ENCODE measurements around the gene CDH26. TPM values are rescaled to one million over a fixed set of nuclear protein-coding genes. Genes with fewer than 3 reads are reported as not detected.

CDH26 gene
- total RNA-seq, 2 experiments from 2014 or later: 0.19 to 0.36 TPM

DNA sequence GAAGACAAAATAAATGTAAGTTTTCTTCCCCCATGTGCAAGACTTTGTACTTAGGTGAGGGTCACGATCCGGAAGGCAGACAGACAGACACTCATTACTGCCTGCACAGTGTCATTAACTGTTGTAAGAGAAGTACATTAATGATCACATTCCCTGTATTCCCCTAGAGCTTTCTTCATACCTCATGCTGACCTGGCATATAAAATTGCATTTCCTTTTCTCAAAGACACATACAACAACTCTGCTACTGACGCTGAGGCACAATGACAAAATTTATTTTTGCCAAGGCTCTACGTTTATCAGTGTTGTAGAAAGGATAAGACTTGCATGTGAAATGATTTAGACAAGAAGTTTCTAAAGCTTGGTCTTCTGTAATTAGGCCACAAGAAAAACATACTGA is 21.8 kb upstream of the CDH26 start:
- intact Hi-C loops (cut with micrococcal nuclease; ENCODE audit: unreplicated experiment): no loop called here
- Histone ChIP-seq H3K4me2 (ENCODE audit: low read length) (0 out of 2 replicates have a peak overlapping the region, but pooled peaks have one; percentile 1), H3K9me2 (ENCODE audit: insufficient read depth, low read length) (no peaks in the 10 kb centered on the region), H3K36me3 (ENCODE audit: insufficient read depth, low read length) (no peaks in the 10 kb centered on the region), H3K27ac (ENCODE audit: low read depth, low read length, poor library complexity, severe bottlenecking) (no peak overlapping the region), H2AFZ (ENCODE audit: low read length) (no peak overlapping the region), H3K4me1 (ENCODE audit: insufficient read depth, low read length, poor library complexity, severe bottlenecking) (peaks cover 20% of the 10 kb centered on the region), H4K20me1 (ENCODE audit: insufficient read depth, low read length) (no peaks in the 10 kb centered on the region; the same call in 1 of the 2 replicates), H3K4me3 (ENCODE audit: low read depth, low read length, poor library complexity, severe bottlenecking) (no peak overlapping the region), H3K9me3 (ENCODE audit: low read length) (no peaks in the 10 kb centered on the region), H3K79me2 (ENCODE audit: insufficient read depth, low read depth, low read length) (peaks cover 7% of the 10 kb centered on the region)
- BruUV-seq (replicated peaks): no TSS peak
- CTCF ChIA-PET (ENCODE audit: unreplicated experiment): no interaction called here
- POLR2A ChIA-PET: interaction anchor here (1.0 kb wide), 1 partner anchor 9 kb away, joined by 3 read pairs; no protein-coding TSS in a partner anchor
- DNase-seq (ENCODE audit: low spot score): no peak
- TF ChIP-seq EZH2phosphoT487 (IDR thresholded peaks at IDR 0.05; ENCODE audit: borderline replicate concordance, low read depth, low read length): no peak
- TF ChIP-seq, protein P1, sequence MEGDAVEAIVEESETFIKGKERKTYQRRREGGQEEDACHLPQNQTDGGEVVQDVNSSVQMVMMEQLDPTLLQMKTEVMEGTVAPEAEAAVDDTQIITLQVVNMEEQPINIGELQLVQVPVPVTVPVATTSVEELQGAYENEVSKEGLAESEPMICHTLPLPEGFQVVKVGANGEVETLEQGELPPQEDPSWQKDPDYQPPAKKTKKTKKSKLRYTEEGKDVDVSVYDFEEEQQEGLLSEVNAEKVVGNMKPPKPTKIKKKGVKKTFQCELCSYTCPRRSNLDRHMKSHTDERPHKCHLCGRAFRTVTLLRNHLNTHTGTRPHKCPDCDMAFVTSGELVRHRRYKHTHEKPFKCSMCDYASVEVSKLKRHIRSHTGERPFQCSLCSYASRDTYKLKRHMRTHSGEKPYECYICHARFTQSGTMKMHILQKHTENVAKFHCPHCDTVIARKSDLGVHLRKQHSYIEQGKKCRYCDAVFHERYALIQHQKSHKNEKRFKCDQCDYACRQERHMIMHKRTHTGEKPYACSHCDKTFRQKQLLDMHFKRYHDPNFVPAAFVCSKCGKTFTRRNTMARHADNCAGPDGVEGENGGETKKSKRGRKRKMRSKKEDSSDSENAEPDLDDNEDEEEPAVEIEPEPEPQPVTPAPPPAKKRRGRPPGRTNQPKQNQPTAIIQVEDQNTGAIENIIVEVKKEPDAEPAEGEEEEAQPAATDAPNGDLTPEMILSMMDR (conservative IDR thresholded peaks at IDR 0.05; ENCODE audit: low read length): no peak

DNA sequence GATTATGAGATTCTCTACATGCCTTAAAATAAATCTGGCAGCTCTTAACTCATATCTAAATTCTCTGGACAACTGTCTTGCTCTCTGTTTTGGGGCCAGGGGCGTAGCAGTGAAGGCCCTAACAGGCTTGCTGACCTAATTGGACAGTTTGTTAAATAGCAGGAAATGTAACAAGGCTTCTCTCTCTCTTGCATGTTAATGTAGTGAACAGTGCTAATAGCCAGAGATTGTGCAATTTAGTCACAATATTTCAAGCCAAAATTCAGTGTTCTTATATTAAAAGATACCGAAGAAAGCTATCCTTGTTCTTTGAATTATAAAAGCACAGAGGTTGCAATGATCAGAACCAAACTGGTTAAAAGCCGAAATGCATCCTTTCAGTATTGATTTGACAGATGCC is 21.1 kb upstream of the CDH26 start:
- Histone ChIP-seq H3K4me1 (ENCODE audit: insufficient read depth, low read length, poor library complexity, severe bottlenecking) (peaks cover 25% of the 10 kb centered on the region), H3K4me2 (ENCODE audit: low read length) (peak overlapping the region; percentile 99), H3K9me3 (ENCODE audit: low read length) (no peaks in the 10 kb centered on the region), H2AFZ (ENCODE audit: low read length) (no peak overlapping the region), H3K79me2 (ENCODE audit: insufficient read depth, low read depth, low read length) (peaks cover 13% of the 10 kb centered on the region), H3K36me3 (ENCODE audit: insufficient read depth, low read length) (peaks cover under 1% of the 10 kb centered on the region; the same call in 1 of the 2 replicates), H3K27ac (ENCODE audit: low read depth, low read length, poor library complexity, severe bottlenecking) (no peak overlapping the region), H3K9me2 (ENCODE audit: insufficient read depth, low read length) (no peaks in the 10 kb centered on the region), H3K4me3 (ENCODE audit: low read depth, low read length, poor library complexity, severe bottlenecking) (no peak overlapping the region), H4K20me1 (ENCODE audit: insufficient read depth, low read length) (no peaks in the 10 kb centered on the region; the same call in 1 of the 2 replicates)
- BruUV-seq (replicated peaks): TSS peak; percentile 81
- CTCF ChIA-PET (ENCODE audit: unreplicated experiment): no interaction called here
- POLR2A ChIA-PET: interaction anchor here (1.0 kb wide), 1 partner anchor 9 kb away, joined by 3 read pairs; no protein-coding TSS in a partner anchor
- no peak for DNase-seq (ENCODE audit: low spot score)
- intact Hi-C loops (cut with micrococcal nuclease; ENCODE audit: unreplicated experiment): no loop called here
- TF ChIP-seq, protein P1 (conservative IDR thresholded peaks at IDR 0.05; ENCODE audit: low read length): no peak
- no peak for TF ChIP-seq EZH2phosphoT487 (IDR thresholded peaks at IDR 0.05; ENCODE audit: borderline replicate concordance, low read depth, low read length)

DNA sequence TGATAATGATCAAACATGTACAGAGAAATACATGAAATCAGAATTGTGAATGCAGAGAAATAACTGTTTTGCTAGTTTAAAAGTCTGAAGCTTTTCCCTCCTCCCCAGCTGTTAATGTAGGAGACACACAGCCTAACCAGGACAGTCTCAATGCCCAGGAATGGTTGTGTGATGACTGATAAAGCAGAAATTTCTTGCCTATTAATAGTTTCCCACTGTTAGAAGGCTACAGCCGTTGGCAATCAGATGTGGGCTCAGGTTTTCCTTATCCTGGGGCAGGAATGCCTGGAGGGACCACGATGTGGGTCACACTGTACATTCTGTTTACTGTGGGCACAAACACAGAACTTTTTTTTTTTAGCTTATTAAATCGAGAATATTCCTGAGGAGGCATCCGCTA is 20.0 kb upstream of the CDH26 start:
- peak overlapping the region; percentile 99 for H3K4me2 ChIP-seq (ENCODE audit: low read length)
- no peak overlapping the region for H3K27ac ChIP-seq (ENCODE audit: low read depth, low read length, poor library complexity, severe bottlenecking)
- POLR2A ChIA-PET: interaction anchor here (0.6 to 0.9 kb wide), 2 partner anchors 33 to 297 kb away, joined by 3 read pairs; no protein-coding TSS in a partner anchor
- H3K9me3 ChIP-seq (ENCODE audit: low read length): no peaks in the 10 kb centered on the region
- no peak for DNase-seq (ENCODE audit: low spot score)
- CTCF ChIA-PET (ENCODE audit: unreplicated experiment): no interaction called here
- peak overlapping the region; percentile 20 for H3K4me3 ChIP-seq (ENCODE audit: low read depth, low read length, poor library complexity, severe bottlenecking)
- peaks cover 25% of the 10 kb centered on the region for H3K4me1 ChIP-seq (ENCODE audit: insufficient read depth, low read length, poor library complexity, severe bottlenecking)
- H2AFZ ChIP-seq (ENCODE audit: low read length): no peak overlapping the region
- no peak for TF ChIP-seq EZH2phosphoT487 (IDR thresholded peaks at IDR 0.05; ENCODE audit: borderline replicate concordance, low read depth, low read length)
- TF ChIP-seq, protein P1 (conservative IDR thresholded peaks at IDR 0.05; ENCODE audit: low read length): no peak
- intact Hi-C loops (cut with micrococcal nuclease; ENCODE audit: unreplicated experiment): no loop called here
- H3K9me2 ChIP-seq (ENCODE audit: insufficient read depth, low read length): no peaks in the 10 kb centered on the region
- no TSS peak for BruUV-seq (replicated peaks)
- no peaks in the 10 kb centered on the region; the same call in 1 of the 2 replicates for H4K20me1 ChIP-seq (ENCODE audit: insufficient read depth, low read length)
- peaks cover 13% of the 10 kb centered on the region for H3K79me2 ChIP-seq (ENCODE audit: insufficient read depth, low read depth, low read length)
- H3K36me3 ChIP-seq (ENCODE audit: insufficient read depth, low read length): peaks cover 11% of the 10 kb centered on the region; the same call in 1 of the 2 replicates

Measured in OCI-LY7 (cell line).